ENCODE measurements around the gene SURF2. TPM values are rescaled to one million over a fixed set of nuclear protein-coding genes. Genes with fewer than 3 reads are reported as not detected.

Gene SURF2
- total and polyA plus RNA-seq, 9 of the 15 experiments (the other 6 are each of a cell fraction or from before 2014, with no cell fraction given): 5.5 to 82.5 (median 21.3) TPM

DNA sequence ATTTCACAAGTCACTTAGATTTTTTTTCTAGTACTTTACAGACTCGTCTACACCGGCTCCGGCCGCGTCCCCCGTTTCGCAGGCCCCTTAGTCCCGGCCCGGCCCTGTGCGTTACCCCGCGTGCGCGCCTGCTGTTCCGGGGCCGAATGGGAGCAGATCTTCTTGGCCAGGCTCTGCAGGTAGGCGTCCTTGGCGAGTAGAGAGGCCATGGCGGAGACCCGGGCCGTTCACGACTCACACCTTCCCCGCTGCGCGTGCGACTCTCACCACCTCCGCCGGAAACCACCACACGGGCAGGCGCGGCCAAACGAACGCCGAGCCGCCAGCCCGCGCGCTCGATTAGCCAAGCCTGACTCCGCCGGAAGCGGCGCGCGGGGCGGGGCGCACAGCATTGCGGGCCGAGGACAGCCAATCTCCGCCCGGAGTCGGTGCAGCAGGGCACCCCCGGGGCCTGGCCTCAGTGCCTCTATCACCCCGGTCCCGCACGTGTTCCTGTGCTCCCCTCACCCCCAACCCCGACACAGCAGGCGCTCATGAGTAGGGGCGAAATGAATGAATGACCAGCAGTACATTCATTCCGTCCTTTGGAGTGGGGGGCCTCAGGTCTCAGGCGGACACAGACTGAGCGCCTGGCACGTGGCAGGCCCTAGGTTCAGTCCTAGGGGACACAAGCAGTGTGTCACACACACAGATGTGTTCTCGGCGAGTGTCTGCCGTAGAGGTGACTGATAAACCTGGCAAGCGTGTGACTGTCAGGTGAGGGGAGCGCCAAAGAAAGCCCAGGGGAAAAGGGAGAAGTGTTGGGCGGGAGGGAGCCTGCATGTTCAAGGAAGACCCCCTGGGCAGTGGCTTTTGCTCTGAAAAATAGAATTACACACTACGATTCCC is 20.2 kb upstream of the SURF2 start, which contains the start of gene SURF6 (continued):
- TF ChIP-seq, protein P1, sequence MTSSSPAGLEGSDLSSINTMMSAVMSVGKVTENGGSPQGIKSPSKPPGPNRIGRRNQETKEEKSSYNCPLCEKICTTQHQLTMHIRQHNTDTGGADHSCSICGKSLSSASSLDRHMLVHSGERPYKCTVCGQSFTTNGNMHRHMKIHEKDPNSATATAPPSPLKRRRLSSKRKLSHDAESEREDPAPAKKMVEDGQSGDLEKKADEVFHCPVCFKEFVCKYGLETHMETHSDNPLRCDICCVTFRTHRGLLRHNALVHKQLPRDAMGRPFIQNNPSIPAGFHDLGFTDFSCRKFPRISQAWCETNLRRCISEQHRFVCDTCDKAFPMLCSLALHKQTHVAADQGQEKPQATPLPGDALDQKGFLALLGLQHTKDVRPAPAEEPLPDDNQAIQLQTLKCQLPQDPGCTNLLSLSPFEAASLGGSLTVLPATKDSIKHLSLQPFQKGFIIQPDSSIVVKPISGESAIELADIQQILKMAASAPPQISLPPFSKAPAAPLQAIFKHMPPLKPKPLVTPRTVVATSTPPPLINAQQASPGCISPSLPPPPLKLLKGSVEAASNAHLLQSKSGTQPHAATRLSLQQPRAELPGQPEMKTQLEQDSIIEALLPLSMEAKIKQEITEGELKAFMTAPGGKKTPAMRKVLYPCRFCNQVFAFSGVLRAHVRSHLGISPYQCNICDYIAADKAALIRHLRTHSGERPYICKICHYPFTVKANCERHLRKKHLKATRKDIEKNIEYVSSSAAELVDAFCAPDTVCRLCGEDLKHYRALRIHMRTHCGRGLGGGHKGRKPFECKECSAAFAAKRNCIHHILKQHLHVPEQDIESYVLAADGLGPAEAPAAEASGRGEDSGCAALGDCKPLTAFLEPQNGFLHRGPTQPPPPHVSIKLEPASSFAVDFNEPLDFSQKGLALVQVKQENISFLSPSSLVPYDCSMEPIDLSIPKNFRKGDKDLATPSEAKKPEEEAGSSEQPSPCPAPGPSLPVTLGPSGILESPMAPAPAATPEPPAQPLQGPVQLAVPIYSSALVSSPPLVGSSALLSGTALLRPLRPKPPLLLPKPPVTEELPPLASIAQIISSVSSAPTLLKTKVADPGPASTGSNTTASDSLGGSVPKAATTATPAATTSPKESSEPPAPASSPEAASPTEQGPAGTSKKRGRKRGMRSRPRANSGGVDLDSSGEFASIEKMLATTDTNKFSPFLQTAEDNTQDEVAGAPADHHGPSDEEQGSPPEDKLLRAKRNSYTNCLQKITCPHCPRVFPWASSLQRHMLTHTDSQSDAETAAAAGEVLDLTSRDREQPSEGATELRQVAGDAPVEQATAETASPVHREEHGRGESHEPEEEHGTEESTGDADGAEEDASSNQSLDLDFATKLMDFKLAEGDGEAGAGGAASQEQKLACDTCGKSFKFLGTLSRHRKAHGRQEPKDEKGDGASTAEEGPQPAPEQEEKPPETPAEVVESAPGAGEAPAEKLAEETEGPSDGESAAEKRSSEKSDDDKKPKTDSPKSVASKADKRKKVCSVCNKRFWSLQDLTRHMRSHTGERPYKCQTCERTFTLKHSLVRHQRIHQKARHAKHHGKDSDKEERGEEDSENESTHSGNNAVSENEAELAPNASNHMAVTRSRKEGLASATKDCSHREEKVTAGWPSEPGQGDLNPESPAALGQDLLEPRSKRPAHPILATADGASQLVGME (CRISPR knock-in tag; IDR thresholded peaks at IDR 0.05): no peak
- TF ChIP-seq ARID2 (IDR thresholded peaks at IDR 0.05): no peak
- peak; percentile 77 for TF ChIP-seq RBM25 (IDR thresholded peaks at IDR 0.05; ENCODE audit: low read depth, low read length, severe bottlenecking)
- TF ChIP-seq POLR2B (IDR thresholded peaks at IDR 0.05; ENCODE audit: low read depth, partially characterized antibody): peak; percentile 67
- TF ChIP-seq NCOA1 (IDR thresholded peaks at IDR 0.05; ENCODE audit: low read depth): no peak
- TF ChIP-seq SAFB2 (IDR thresholded peaks at IDR 0.05; ENCODE audit: borderline replicate concordance, low read depth, low read length, severe bottlenecking): no peak
- no peak for TF ChIP-seq THRAP3 (IDR thresholded peaks at IDR 0.05; ENCODE audit: borderline replicate concordance)
- TF ChIP-seq, protein P2, sequence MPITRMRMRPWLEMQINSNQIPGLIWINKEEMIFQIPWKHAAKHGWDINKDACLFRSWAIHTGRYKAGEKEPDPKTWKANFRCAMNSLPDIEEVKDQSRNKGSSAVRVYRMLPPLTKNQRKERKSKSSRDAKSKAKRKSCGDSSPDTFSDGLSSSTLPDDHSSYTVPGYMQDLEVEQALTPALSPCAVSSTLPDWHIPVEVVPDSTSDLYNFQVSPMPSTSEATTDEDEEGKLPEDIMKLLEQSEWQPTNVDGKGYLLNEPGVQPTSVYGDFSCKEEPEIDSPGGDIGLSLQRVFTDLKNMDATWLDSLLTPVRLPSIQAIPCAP (CRISPR knock-in tag; IDR thresholded peaks at IDR 0.05; ENCODE audit: borderline replicate concordance): no peak
- no peak for TF ChIP-seq ZNF695 (CRISPR knock-in tag; IDR thresholded peaks at IDR 0.05)
- TF ChIP-seq XRCC4 (IDR thresholded peaks at IDR 0.05; ENCODE audit: extremely low read depth, insufficient read depth, insufficient read length): no peak
- no peak for TF ChIP-seq EWSR1 (IDR thresholded peaks at IDR 0.05; ENCODE audit: borderline replicate concordance, low read depth, partially characterized antibody)
- TF ChIP-seq MAFF (IDR thresholded peaks at IDR 0.05; ENCODE audit: low read length): no peak
- no peak for TF ChIP-seq MEIS2 (IDR thresholded peaks at IDR 0.05; ENCODE audit: partially characterized antibody)
- TF ChIP-seq POLR2H (tag; IDR thresholded peaks at IDR 0.05; ENCODE audit: low read depth): peak; percentile 70
- TF ChIP-seq NR2C1 (IDR thresholded peaks at IDR 0.05): no peak
- peak; percentile 41; the same call in 1 of the 2 replicates for TF ChIP-seq NR2C1 (tag; IDR thresholded peaks at IDR 0.05)
